Keratinocyte (primary cell): Measurements from ENCODE around the gene RET. TPM values are rescaled to one million over a fixed set of nuclear protein-coding genes. Genes with fewer than 3 reads are reported as not detected.

ENCODE experiments used
- DNase-seq: peaks from one replicate; pipeline ENCODE4 v3.0.0-alpha.2; 2011; ENCODE audit warnings: low read depth, missing footprints, low spot score
- FAIRE-seq: peaks from 2 replicates; lab custom pipeline; 2011; peaks lifted over from hg19 to GRCh38; lab: Jason Lieb, UNC
- H2AFZ ChIP-seq: 2 replicates; pipeline ENCODE4 v1.6.0; 2012; ENCODE audit warnings: low read length, control low read depth, inconsistent platforms; ENCODE audit not compliant: control insufficient read depth
- H3K27ac ChIP-seq: 2 replicates; pipeline ENCODE4 v1.5.1; 2011; ENCODE audit warnings: low read length; ENCODE audit not compliant: control insufficient read depth, insufficient read depth
- H3K27me3 ChIP-seq: 3 replicates; pipeline ENCODE4 v1.6.0; 2011; ENCODE audit warnings: low read length; ENCODE audit not compliant: control insufficient read depth, insufficient read depth; ENCODE audit errors: extremely low read depth
- H3K36me3 ChIP-seq, 2 experiments: 2 replicates in 1 of 2; 3 replicates in 1 of 2; pipeline ENCODE4 v1.5.1; 2011; ENCODE audit warnings: low read length in 2 of 2, mild to moderate bottlenecking in 1 of 2; ENCODE audit not compliant: control insufficient read depth in 2 of 2, insufficient read depth in 2 of 2; ENCODE audit errors: extremely low read depth in 1 of 2
- H3K4me1 ChIP-seq: 3 replicates; pipeline ENCODE4 v1.5.1; 2011; ENCODE audit warnings: low read length; ENCODE audit not compliant: control insufficient read depth, insufficient read depth; ENCODE audit errors: extremely low read depth
- H3K4me2 ChIP-seq: 3 replicates; pipeline ENCODE4 v1.6.0; 2011; ENCODE audit warnings: low read depth, low read length; ENCODE audit not compliant: control insufficient read depth, insufficient read depth; ENCODE audit errors: extremely low read depth
- H3K4me3 ChIP-seq, 3 experiments: fragments of 200-600 bp in 1 of 3; sonication (generic) in 1 of 3; 2 replicates in 2 of 3; 3 replicates in 1 of 3; pipeline ENCODE4 v1.5.1; 2011 to 2016; ENCODE audit warnings: low read length in 3 of 3, mild to moderate bottlenecking in 3 of 3, control low read depth in 2 of 3, inconsistent platforms in 1 of 3, low read depth in 1 of 3, mixed read lengths in 1 of 3, mixed run types in 1 of 3, moderate library complexity in 1 of 3; ENCODE audit not compliant: control insufficient read depth in 2 of 3, insufficient read depth in 2 of 3; ENCODE audit errors: extremely low read depth in 1 of 3
- H3K79me2 ChIP-seq: 2 replicates; pipeline ENCODE4 v1.6.0; 2012; ENCODE audit warnings: low read length; ENCODE audit not compliant: control insufficient read depth, insufficient read depth
- H3K9ac ChIP-seq: 3 replicates; pipeline ENCODE4 v1.6.0; 2011; ENCODE audit warnings: low read length; ENCODE audit not compliant: control insufficient read depth, insufficient read depth; ENCODE audit errors: extremely low read depth
- H3K9me1 ChIP-seq: 3 replicates; pipeline ENCODE4 v1.6.0; 2011; ENCODE audit warnings: low read length; ENCODE audit not compliant: control insufficient read depth, insufficient read depth; ENCODE audit errors: extremely low read depth
- H3K9me3 ChIP-seq: 2 replicates; pipeline ENCODE4 v1.5.1; 2012; ENCODE audit warnings: low read depth, low read length; ENCODE audit not compliant: control insufficient read depth
- H4K20me1 ChIP-seq: 3 replicates; pipeline ENCODE4 v1.6.0; 2011; ENCODE audit warnings: low read length; ENCODE audit not compliant: control insufficient read depth, insufficient read depth; ENCODE audit errors: extremely low read depth
- EZH2 ChIP-seq: IDR thresholded peaks from one replicate; pipeline ENCODE4 v1.6.1; 2012; ENCODE audit warnings: inconsistent platforms, mild to moderate bottlenecking, low read length, moderate library complexity
- dilution Hi-C: fragments of 300-500 bp; cut with MboI; formaldehyde crosslinking; loops from one replicate; pipeline ENCODE4 v1.7.0; 2020; ENCODE audit warnings: low sequenced_read_pairs; ENCODE audit not compliant: extremely low pct_ligation_motif_present
- polyA plus RNA-seq, 5 experiments: library from polyadenylated mRNA; depleted of rRNA in 3 of 5; stranded (reverse) in 3 of 5; stranded (forward) in 1 of 5; unstranded in 1 of 5; fragments of >200 nt; gene quantifications; 1 replicate in 1 of 5; 2 replicates in 3 of 5; 3 replicates in 1 of 5; pipeline versions ENCODE4 v1.2.1 to v1.2.3, GENCODE V29; 2011 to 2012; ENCODE audit warnings: missing spikeins in 2 of 5, low read depth in 1 of 5, low replicate concordance in 1 of 5
- TF ChIP-seq, protein P1 (sequence below), 3 experiments: IDR thresholded peaks in 1 of 3; conservative IDR thresholded peaks in 1 of 3; optimal IDR thresholded peaks in 1 of 3; 2 replicates in 2 of 3; 3 replicates in 1 of 3; pipeline versions ENCODE3 to v1.5.1; 2011; ENCODE audit warnings: low read length in 3 of 3, mild to moderate bottlenecking in 3 of 3, moderate library complexity in 2 of 3, control low read depth in 1 of 3, inconsistent platforms in 1 of 3; ENCODE audit not compliant: insufficient read depth in 2 of 3; ENCODE audit errors: extremely low read depth in 1 of 3

The RET gene
- polyA plus RNA-seq, 1 donor (not counting 4 experiments of a cell fraction or from before 2014, with no cell fraction given): 0.21 TPM

DNA sequence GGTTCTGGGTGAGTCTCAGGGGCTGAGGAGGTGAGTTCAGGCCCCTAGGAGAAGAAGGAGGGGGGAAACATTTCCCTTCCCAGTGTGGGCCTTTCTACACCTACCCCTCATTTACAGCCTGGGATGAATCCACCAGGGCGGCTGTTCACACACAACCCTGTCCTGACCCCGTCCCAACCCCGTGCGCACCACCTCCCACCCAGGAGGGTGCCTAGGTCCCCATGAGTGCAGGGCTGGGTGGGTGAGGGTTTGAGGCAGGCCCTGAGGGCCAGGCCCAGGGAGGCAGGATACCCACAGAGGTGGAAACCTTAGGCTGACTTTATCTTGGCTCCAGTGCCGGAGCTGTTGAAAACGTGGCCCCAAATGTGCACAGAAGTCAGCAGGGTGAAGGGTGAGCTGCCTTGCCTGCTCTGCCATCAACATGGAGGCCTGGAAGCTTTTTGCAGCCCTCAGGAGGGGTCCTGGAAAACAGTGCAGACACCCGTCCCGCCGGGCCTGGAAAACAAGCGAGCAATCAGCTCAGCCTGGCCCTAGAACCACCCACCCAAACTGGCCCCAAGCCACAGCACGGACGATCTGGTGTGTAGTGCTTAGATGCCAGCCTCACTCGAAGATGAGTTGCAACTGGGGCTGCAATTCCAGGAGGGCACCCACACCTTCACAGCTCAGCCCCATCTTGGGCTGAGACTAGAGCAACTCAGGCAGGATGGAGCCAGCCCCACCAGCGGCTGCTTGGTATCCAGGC lies 9.3 kb upstream of the RET start:
- no peak overlapping the region for H2AFZ ChIP-seq
- no peak overlapping the region for H3K27ac ChIP-seq
- H3K4me2 ChIP-seq: no peak overlapping the region
- no peaks in the 10 kb centered on the region for H4K20me1 ChIP-seq
- H3K27me3 ChIP-seq: peaks cover 3% of the 10 kb centered on the region
- no peaks in the 10 kb centered on the region for H3K79me2 ChIP-seq
- DNase-seq (no peak), FAIRE-seq (no peak)
- no peaks in the 10 kb centered on the region for H3K36me3 ChIP-seq
- TF ChIP-seq EZH2: no peak
- TF ChIP-seq, protein P1, sequence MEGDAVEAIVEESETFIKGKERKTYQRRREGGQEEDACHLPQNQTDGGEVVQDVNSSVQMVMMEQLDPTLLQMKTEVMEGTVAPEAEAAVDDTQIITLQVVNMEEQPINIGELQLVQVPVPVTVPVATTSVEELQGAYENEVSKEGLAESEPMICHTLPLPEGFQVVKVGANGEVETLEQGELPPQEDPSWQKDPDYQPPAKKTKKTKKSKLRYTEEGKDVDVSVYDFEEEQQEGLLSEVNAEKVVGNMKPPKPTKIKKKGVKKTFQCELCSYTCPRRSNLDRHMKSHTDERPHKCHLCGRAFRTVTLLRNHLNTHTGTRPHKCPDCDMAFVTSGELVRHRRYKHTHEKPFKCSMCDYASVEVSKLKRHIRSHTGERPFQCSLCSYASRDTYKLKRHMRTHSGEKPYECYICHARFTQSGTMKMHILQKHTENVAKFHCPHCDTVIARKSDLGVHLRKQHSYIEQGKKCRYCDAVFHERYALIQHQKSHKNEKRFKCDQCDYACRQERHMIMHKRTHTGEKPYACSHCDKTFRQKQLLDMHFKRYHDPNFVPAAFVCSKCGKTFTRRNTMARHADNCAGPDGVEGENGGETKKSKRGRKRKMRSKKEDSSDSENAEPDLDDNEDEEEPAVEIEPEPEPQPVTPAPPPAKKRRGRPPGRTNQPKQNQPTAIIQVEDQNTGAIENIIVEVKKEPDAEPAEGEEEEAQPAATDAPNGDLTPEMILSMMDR (optimal IDR thresholded peaks at IDR 0.05 in 1 of 3, IDR thresholded peaks at IDR 0.05 in 1 of 3, conservative IDR thresholded peaks at IDR 0.05 in 1 of 3; ENCODE audit: extremely low read depth in 1 of 3, insufficient read depth in 2 of 3, low read length in 3 of 3): no peak
- H3K9me3 ChIP-seq: no peaks in the 10 kb centered on the region
- H3K4me3 ChIP-seq: no peak overlapping the region
- no peaks in the 10 kb centered on the region for H3K4me1 ChIP-seq
- H3K9me1 ChIP-seq: no peaks in the 10 kb centered on the region
- no peak overlapping the region for H3K9ac ChIP-seq
- dilution Hi-C loops: no loop called here

DNA sequence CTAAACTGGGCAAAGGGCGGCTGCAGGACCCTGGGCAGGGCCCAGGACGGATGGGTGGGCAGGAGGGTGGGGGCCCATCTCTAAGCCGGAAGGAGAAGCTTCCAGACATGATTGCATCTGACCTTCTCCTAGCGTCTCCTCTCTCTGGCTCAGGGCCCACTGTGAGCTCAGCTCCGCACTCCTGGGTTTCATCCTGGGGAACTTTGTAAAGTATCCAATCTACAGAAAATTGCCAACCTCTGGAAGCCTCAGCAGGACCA lies 8.8 kb upstream of the RET start:
- Histone ChIP-seq H3K9ac (no peak overlapping the region), H2AFZ (no peak overlapping the region), H3K79me2 (no peaks in the 10 kb centered on the region), H3K4me2 (no peak overlapping the region), H3K27ac (no peak overlapping the region), H3K36me3 (no peaks in the 10 kb centered on the region), H3K9me1 (no peaks in the 10 kb centered on the region), H4K20me1 (no peaks in the 10 kb centered on the region), H3K27me3 (peaks cover 3% of the 10 kb centered on the region), H3K4me3 (no peak overlapping the region), H3K9me3 (no peaks in the 10 kb centered on the region), H3K4me1 (no peaks in the 10 kb centered on the region)
- no peak for TF ChIP-seq EZH2
- TF ChIP-seq, protein P1 (optimal IDR thresholded peaks at IDR 0.05 in 1 of 3, IDR thresholded peaks at IDR 0.05 in 1 of 3, conservative IDR thresholded peaks at IDR 0.05 in 1 of 3; ENCODE audit: extremely low read depth in 1 of 3, insufficient read depth in 2 of 3, low read length in 3 of 3): no peak
- dilution Hi-C loops: no loop called here
- DNase-seq (no peak), FAIRE-seq (no peak)
